Coronary artery (tissue), 2 donors: Measurements from ENCODE around the gene PRR14L.
A peak's percentile ranks its signal among the peaks of the same experiment; 100 is the strongest.
"Not testable (repeated sequence)": the region's sequence is repeated elsewhere in the genome, so short reads cannot be mapped to it uniquely, and the experiment has no call there.

ENCODE experiments used
- DNase-seq: peaks from one replicate; pipeline ENCODE4 v3.0.0-alpha.2; 2017; ENCODE audit warnings: low spot score
- H3K27ac ChIP-seq, 2 donors: fragments of 200-600 bp; sonication (generic); one replicate each; pipeline ENCODE4 v1.5.1; 2016 to 2019
- H3K4me3 ChIP-seq: fragments of 200-600 bp; sonication (generic); 2 replicates; pipeline ENCODE4 v1.5.1; 2016; ENCODE audit warnings: mild to moderate bottlenecking, moderate library complexity
- TF ChIP-seq, protein P1 (sequence below): fragments of 200-600 bp; sonication (generic); IDR thresholded peaks from one replicate; pipeline ENCODE4 v1.5.1; 2019; ENCODE audit warnings: antibody characterized with exemption

The PRR14L gene

GRCh38 chr22:31764785-31765184 is 14.9 kb upstream of the PRR14L start:
- Histone ChIP-seq H3K27ac (no peak overlapping the region), H3K4me3 (no peak overlapping the region)
- DNase-seq: no peak
- TF ChIP-seq, protein P1, sequence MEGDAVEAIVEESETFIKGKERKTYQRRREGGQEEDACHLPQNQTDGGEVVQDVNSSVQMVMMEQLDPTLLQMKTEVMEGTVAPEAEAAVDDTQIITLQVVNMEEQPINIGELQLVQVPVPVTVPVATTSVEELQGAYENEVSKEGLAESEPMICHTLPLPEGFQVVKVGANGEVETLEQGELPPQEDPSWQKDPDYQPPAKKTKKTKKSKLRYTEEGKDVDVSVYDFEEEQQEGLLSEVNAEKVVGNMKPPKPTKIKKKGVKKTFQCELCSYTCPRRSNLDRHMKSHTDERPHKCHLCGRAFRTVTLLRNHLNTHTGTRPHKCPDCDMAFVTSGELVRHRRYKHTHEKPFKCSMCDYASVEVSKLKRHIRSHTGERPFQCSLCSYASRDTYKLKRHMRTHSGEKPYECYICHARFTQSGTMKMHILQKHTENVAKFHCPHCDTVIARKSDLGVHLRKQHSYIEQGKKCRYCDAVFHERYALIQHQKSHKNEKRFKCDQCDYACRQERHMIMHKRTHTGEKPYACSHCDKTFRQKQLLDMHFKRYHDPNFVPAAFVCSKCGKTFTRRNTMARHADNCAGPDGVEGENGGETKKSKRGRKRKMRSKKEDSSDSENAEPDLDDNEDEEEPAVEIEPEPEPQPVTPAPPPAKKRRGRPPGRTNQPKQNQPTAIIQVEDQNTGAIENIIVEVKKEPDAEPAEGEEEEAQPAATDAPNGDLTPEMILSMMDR: no peak

GRCh38 chr22:31758860-31759259 is 8.9 kb upstream of the PRR14L start:
- not testable (repeated sequence) for H3K27ac ChIP-seq, H3K4me3 ChIP-seq, DNase-seq

- Histone ChIP-seq H3K4me3 (no peak overlapping the region), H3K27ac (no peak overlapping the region)
- no peak for DNase-seq
- TF ChIP-seq, protein P1: no peak
These were observed 7.3 kb upstream of the PRR14L start for GRCh38 chr22:31757265-31757664.

DNA sequence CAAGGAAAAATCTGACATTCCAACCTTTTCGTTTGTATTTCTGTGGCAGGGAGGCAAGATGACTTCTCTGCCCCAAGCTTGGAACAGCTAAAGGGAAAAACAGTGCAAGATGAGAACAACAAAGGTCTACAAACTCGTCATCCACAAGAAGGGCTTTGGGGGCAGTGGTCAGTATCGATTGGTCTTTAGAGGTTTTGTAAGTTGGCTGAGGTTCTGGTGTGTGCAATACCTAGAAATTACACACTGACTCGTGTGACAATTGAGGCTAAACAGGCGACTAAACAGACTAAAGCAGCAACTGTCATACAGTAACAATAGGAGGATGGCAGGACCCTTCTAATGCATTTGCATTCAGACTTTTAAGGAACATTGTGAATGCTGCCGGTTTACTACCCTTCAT is 4.9 kb upstream of the PRR14L start:
- TF ChIP-seq, protein P1: no peak
- Histone ChIP-seq H3K27ac (peak overlapping the region in 1 of 2 donors; percentile 91), H3K4me3 (peak overlapping the region; percentile 89)
- DNase-seq: no peak

DNA sequence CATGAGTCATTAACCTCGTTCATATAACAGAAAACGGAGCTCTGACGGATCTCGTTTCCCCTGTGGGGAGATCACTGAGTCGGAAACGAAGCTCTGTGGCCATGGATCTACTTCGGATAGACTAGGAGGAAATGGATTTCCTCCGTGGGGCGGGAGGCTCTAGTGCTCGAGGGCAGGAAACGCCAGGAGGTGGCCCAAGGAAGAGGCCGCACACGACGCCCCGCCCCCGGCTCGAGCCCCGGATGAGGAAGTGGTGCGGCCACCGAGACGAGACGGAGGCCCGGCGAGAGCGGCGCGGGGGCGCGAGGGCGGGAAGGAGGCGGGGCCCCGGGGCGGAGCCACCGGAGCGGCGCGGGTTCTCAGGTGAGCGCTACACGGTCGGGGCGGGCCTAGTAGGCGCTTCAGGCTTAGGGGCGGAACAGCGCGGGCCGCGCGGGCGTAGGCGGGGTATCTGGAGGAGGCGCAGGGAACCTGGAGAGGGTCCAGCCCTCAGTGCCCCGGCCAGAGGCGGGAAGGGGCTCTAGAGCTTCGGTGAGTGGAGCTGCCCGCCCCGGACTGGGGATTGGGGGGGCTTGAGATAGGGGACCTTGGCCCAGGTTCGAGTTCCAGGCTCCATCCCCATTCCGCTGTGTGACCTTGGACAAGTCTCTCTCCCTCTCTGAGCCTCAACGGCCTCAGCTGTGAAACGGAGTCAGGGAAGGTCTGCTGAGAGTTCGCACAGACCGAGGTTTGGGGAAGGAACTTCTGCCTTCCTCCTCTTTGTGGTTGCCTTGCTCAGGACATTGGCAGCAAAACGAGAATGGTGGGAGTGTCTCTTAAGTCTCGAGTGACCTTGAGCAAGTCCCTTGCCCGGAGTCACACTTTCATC is 3.9 kb upstream of the PRR14L start, which contains the start of gene DEPDC5:
Gene DEPDC5 (plus strand): TSS at position 386 of the 868 bp plus-strand sequence. CDS start 903 bp downstream, outside the sequence.
- H3K4me3 ChIP-seq: peak within 1 kb of the TSS; percentile 89
- TF ChIP-seq, protein P1: no peak
- H3K27ac ChIP-seq: peak within 1 kb of the TSS; percentile 91 to 92
- peak; percentile 96 for DNase-seq

DNA sequence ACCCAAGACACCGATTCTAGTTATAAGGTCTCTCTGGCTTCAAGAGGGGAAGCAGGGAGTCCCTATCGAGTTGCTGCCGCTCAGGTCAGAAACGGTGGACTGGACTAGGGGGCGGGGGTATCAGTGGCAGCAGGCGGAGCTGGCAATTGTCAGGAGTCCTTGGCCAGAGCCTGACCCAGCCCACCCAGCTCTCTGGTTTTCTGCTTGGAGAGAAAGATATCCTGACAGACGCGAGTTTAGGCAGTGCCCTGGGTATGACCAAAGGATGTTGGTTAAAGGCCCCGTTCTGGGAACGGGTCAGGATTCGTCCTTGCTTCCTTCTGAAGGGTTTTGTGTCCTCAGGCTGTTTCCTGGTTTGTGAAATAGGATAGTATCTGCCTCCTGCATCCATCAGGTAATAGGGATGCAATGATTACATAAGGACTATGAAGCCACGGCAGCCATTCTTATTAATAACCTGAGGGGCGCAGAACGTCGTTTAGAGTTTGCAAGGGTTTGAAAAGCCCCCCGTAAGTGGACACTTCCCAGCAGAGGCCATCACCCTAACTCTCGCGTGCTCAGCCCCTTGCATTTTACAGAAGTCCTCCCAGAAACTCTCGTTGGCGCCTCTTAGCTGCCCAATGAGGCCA is 3.2 kb upstream of the PRR14L start:
- Histone ChIP-seq H3K4me3 (peak overlapping the region; percentile 89), H3K27ac (peak overlapping the region; percentile 91 to 92)
- TF ChIP-seq, protein P1: no peak
- no peak for DNase-seq

DNA sequence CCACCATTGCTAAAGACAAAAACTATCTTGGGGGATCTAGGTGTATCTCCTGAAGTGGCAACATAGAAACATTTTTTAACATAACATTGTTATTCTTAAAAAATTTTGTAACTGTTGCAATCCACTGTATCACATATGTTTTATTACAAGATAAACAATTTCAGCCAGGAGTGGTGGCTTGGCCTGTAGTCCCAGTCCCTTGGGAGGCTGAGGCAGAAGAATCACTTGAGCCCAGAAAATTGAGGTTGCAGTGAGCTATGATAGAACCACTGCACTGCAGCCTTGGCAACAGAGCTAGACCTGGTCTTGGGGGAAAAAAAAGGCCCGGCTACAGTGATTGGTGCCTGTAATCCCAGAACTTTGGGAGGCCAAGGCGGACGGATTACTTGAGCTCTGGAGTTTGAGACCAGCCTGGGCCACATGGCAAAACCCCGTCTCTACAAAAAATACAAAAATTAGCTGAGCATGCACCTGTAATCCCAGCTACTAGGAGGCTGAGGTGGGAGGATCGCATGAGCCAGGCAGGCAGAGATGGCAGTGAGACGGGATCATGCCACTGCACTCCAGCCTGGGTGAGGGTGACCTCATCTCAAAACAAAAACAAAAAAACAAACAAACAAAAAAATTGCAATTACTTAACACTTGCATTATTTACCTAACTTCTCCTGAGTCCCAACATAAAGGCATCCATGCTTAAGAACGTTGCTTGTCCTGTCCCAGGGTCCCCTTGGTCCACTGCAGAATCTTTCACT is 2.3 kb upstream of the PRR14L start:
- TF ChIP-seq, protein P1: no peak
- no peak for DNase-seq
- H3K27ac ChIP-seq: no peak overlapping the region
- no peak overlapping the region for H3K4me3 ChIP-seq
